ENCODE data around the gene ITGB1. TPM values are rescaled to one million over a fixed set of nuclear protein-coding genes. Genes with fewer than 3 reads are reported as not detected.

The ITGB1 gene
- total RNA-seq, 4 donors from 2014 or later = 70.5 to 323 (median 161) TPM

DNA sequence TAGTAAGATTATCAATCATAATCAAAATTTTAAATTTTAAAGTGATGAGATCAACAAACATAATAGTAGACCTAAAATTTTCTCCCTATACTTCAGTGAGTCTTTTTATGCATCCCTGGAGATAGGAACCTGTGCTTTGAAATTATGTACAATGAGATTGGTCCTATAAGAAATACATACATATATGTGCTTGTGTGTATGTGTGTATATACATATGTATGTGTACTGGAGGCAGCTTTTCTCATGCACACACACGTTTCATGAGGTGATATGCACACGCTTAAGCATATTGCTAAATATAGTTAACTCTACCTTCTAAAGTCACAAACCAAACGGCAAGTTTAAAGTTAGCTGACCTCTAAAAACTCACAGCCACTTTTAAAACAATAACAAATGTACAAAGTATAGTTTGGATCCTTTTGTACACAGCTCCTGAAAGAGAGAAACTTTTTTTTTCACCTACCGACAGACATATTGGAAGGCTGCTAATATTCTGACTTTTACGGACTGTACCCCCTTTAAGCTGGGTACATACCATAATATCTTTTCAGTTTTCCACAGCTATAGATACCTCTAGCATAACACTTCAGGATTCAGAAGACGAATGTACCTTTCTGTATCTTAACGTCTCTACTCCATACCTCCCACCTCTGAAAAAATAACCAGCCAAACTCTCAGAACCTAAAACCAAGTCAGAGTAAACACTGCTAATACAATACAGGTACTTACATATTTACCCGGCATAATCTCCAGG, 3.3 kb downstream of the ITGB1 start:
- H3K4me1 ChIP-seq = peaks cover 18 to 85% (median 33%) of the 10 kb centered on the region in 3 donors
- no peaks in the 10 kb centered on the region for H3K9me3 ChIP-seq
- intact Hi-C loops (cut with DNase I) = no loop called here
- no peak for DNase-seq
- 22 to 29% methylated on average over 8 of the region's 8 CpGs for WGBS, 2 donors
- H3K27ac ChIP-seq = peak overlapping the region; percentile 42 to 98 (median 80)
- no peaks in the 10 kb centered on the region for H3K36me3 ChIP-seq
- H3K27me3 ChIP-seq = no peaks in the 10 kb centered on the region
- no peak for TF ChIP-seq POLR2A (IDR thresholded peaks at IDR 0.05)
- TF ChIP-seq, protein P1, sequence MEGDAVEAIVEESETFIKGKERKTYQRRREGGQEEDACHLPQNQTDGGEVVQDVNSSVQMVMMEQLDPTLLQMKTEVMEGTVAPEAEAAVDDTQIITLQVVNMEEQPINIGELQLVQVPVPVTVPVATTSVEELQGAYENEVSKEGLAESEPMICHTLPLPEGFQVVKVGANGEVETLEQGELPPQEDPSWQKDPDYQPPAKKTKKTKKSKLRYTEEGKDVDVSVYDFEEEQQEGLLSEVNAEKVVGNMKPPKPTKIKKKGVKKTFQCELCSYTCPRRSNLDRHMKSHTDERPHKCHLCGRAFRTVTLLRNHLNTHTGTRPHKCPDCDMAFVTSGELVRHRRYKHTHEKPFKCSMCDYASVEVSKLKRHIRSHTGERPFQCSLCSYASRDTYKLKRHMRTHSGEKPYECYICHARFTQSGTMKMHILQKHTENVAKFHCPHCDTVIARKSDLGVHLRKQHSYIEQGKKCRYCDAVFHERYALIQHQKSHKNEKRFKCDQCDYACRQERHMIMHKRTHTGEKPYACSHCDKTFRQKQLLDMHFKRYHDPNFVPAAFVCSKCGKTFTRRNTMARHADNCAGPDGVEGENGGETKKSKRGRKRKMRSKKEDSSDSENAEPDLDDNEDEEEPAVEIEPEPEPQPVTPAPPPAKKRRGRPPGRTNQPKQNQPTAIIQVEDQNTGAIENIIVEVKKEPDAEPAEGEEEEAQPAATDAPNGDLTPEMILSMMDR (IDR thresholded peaks at IDR 0.05) = no peak
- H3K4me3 ChIP-seq = peak overlapping the region in 3 of 4 donors; percentile 72 to 98 (median 91)

DNA sequence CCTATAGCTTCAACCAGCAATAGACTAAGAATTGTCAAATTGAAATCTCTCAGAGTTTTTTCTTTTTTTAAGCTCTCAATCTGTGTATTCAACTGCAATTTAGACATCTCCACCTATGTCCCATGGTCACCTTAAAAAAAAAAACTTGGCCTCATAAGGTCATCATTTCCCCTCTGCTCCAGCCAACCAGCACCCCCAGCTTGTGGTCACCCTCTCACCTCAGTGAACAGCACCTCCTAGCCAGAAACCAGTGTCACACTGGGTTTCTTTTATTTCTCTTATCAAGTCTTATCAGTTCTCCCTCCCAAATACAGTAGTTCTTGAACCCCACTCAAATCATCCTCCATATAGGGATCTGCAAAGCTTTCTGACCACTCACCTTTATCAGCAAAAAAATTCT, 4.0 kb downstream of the ITGB1 start:
- intact Hi-C loops (cut with DNase I) = no loop called here
- Histone ChIP-seq H3K9me3 (no peaks in the 10 kb centered on the region), H3K27me3 (no peaks in the 10 kb centered on the region), H3K4me3 (no peak overlapping the region), H3K27ac (peak overlapping the region in 3 of 4 donors; percentile 42 to 98 (median 95)), H3K4me1 (peaks cover 12 to 85% (median 30%) of the 10 kb centered on the region in 3 donors), H3K36me3 (no peaks in the 10 kb centered on the region)
- no peak for TF ChIP-seq POLR2A (IDR thresholded peaks at IDR 0.05)
- TF ChIP-seq, protein P1 (IDR thresholded peaks at IDR 0.05) = no peak
- no peak for DNase-seq

DNA sequence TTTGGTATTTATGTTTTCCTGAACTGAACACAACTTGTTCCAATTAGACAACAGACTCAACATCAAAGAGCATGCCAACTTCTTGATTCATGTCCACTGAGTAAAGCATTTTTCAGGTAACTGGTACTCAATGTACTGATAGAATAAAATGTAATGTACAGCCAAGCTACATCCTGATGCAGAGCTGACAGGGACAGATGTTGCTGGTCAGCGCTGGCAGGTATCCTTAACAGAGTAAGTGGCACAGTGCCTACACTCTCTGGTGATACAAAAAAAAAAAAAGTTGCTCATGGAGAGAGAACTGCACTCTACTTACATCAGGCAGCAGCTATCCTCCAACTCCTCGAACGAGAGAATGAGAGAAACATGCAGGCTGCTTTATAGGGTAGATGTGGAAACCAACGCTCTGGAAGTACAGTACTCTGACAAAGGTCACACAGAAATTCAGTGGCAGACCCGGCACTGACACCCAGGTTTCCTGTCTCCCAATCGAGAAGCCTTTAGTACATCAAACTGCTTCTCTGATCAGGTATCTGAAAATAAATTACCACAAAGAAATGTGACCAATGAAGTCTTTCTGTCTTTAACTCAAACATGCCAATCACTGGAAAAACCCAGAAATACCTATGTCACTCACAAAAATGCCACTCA, 4.6 kb downstream of the ITGB1 start:
- Histone ChIP-seq H3K4me3 (no peak overlapping the region), H3K27me3 (no peaks in the 10 kb centered on the region), H3K36me3 (no peaks in the 10 kb centered on the region), H3K27ac (peak overlapping the region; percentile 3 to 98 (median 68)), H3K9me3 (no peaks in the 10 kb centered on the region), H3K4me1 (peaks cover 11 to 88% (median 30%) of the 10 kb centered on the region in 3 donors)
- 34 to 47% methylated on average over 6 of the region's 6 CpGs for WGBS, 2 donors
- no peak for DNase-seq
- TF ChIP-seq POLR2A (IDR thresholded peaks at IDR 0.05) = no peak
- TF ChIP-seq, protein P1 (IDR thresholded peaks at IDR 0.05) = no peak
- intact Hi-C loops (cut with DNase I) = no loop called here

DNA sequence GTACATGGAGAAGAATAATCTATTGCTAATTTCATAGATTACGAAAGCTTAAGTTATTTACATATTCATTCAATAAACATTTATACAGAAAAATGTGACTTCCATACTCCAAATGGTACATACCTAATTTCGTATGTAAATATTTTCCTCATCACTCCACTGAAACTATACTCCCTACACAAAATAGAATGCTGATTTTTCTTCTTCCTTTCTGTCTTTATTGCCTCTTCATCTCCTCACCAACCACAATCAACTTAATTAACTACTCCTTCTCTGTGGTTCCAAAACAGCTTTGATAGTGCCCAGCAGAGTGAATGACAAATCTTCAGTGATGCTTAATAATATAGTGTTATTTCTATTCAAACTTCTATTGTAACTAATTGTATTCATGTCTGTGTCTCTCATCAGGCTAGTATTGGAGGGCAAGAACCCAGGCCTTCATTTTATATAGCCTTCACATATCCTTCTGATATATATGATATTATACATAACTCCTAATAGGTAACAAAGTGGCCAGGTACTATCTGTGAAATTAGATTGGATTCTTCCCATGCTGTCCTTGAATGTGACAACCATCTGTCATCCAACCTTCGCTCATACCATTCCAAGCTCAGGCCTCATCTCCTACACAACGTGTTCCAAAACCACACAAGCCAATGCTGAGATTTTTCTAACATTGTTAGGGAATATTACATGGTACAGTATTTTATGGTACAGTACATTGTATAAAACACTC, 5.3 kb downstream of the ITGB1 start:
- peak overlapping the region in 2 of 4 donors; percentile 95 to 98 for H3K27ac ChIP-seq
- intact Hi-C loops (cut with DNase I) = no loop called here
- no peaks in the 10 kb centered on the region for H3K36me3 ChIP-seq
- H3K27me3 ChIP-seq = no peaks in the 10 kb centered on the region
- no peak for TF ChIP-seq POLR2A (IDR thresholded peaks at IDR 0.05)
- TF ChIP-seq, protein P1 (IDR thresholded peaks at IDR 0.05) = no peak
- peaks cover 11 to 91% (median 30%) of the 10 kb centered on the region in 3 donors for H3K4me1 ChIP-seq
- DNase-seq = no peak
- H3K4me3 ChIP-seq = no peak overlapping the region
- WGBS, 2 donors = 78% methylated on average over 4 of the region's 4 CpGs
- no peaks in the 10 kb centered on the region for H3K9me3 ChIP-seq

DNA sequence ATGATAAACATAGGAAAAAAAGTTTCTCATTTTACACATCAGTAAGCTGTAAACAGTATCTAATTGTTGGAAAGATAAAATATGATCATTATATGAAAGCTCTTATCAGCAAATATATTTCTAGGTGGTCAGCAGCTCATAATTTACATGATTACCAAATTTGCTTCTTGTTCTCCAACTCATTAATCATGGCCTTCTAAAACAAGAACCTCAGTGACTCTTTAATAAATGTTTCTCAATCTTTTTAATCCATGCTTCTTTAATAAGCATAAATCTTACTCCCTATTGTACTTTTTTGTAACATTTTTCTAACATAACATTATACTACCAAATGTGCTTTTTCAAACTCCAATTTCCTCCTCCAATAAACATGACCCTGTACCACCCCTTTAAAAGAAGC, 5.9 kb downstream of the ITGB1 start:
- no peaks in the 10 kb centered on the region for H3K9me3 ChIP-seq
- DNase-seq = no peak
- no peak overlapping the region for H3K4me3 ChIP-seq
- H3K27me3 ChIP-seq = no peaks in the 10 kb centered on the region
- H3K4me1 ChIP-seq = peaks cover 11 to 94% (median 30%) of the 10 kb centered on the region in 3 donors
- no peaks in the 10 kb centered on the region for H3K36me3 ChIP-seq
- intact Hi-C loops (cut with DNase I) = no loop called here
- TF ChIP-seq POLR2A (IDR thresholded peaks at IDR 0.05) = no peak
- TF ChIP-seq, protein P1 (IDR thresholded peaks at IDR 0.05) = no peak
- H3K27ac ChIP-seq = peak overlapping the region in 2 of 4 donors; percentile 9 to 95
